Gastrocnemius medialis (tissue), 4 donors: ENCODE results near the gene ADGRV1.

Experiments
- POLR2A ChIP-seq, 2 donors: fragments of 450-650 bp; IDR thresholded peaks; one replicate each; pipeline ENCODE4 v1.6.1; 2017; ENCODE audit warnings: antibody characterized with exemption in 2 of 2, mild to moderate bottlenecking in 2 of 2, moderate library complexity in 2 of 2
- TF ChIP-seq, protein P1 (sequence below), 5 experiments: fragments of 450-650 bp in 3 of 5; fragments of 200-600 bp in 2 of 5; sonication (generic) in 2 of 5; IDR thresholded peaks in 4 of 5; conservative IDR thresholded peaks in 1 of 5; 1 replicate in 4 of 5; 2 replicates in 1 of 5; pipeline ENCODE4 v1.5.1; 2016 to 2019; ENCODE audit warnings: antibody characterized with exemption in 5 of 5, mild to moderate bottlenecking in 3 of 5, moderate library complexity in 3 of 5

DNA sequence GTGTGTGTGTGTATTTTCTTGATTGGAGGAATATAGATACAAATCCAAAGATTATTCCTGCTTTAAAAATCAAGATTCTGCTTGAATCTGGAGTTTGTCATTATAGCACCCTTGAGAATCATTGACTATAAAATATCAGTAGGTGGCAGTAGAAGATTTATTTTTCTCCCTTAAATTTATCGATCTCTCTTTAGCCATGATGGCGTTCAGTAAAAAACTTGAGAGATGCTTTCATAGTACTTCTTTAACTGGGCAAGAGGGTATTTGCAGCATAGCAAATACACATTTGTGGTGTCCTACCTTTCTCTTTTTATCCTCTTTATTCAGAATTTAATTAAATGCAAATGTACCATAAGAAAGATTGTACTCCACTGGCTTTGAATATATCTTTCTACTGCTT lies 307.7 kb downstream of the ADGRV1 start:
- TF ChIP-seq POLR2A (IDR thresholded peaks at IDR 0.05): no peak
- TF ChIP-seq, protein P1, sequence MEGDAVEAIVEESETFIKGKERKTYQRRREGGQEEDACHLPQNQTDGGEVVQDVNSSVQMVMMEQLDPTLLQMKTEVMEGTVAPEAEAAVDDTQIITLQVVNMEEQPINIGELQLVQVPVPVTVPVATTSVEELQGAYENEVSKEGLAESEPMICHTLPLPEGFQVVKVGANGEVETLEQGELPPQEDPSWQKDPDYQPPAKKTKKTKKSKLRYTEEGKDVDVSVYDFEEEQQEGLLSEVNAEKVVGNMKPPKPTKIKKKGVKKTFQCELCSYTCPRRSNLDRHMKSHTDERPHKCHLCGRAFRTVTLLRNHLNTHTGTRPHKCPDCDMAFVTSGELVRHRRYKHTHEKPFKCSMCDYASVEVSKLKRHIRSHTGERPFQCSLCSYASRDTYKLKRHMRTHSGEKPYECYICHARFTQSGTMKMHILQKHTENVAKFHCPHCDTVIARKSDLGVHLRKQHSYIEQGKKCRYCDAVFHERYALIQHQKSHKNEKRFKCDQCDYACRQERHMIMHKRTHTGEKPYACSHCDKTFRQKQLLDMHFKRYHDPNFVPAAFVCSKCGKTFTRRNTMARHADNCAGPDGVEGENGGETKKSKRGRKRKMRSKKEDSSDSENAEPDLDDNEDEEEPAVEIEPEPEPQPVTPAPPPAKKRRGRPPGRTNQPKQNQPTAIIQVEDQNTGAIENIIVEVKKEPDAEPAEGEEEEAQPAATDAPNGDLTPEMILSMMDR (IDR thresholded peaks at IDR 0.05 in 4 of 5, conservative IDR thresholded peaks at IDR 0.05 in 1 of 5): peak in 4 of 5 experiments; percentile 36 to 50 (median 46)
